GM10266 (cell line): ENCODE measurements around the gene RFT1.
A peak's percentile ranks its signal among the peaks of the same experiment; 100 is the strongest.

Experiments
- DNase-seq: peaks from one replicate; pipeline ENCODE4 v3.0.0; 2012; ENCODE audit errors: extremely low spot score
- CTCF ChIP-seq: IDR thresholded peaks from 2 replicates; pipeline ENCODE4 v1.5.1; 2012; ENCODE audit warnings: mild to moderate bottlenecking, low read depth; ENCODE audit not compliant: control insufficient read depth, insufficient read depth; ENCODE audit errors: missing control alignments

The RFT1 gene

GRCh38 chr3:53130179-53131061, at the start of gene RFT1:
TSS of gene RFT1 (minus strand) at chr3:53130435. CDS start at chr3:53130400, 35 bp downstream.
- TF ChIP-seq CTCF, result no peak
- peak; percentile 87 for DNase-seq

- DNase-seq, result no peak
- TF ChIP-seq CTCF, result no peak
Measured at GRCh38 chr3:53179580-53179979, 49.3 kb upstream of the RFT1 start.

GRCh38 chr3:53178246-53178645, 48.0 kb upstream of the RFT1 start:
- no peak for TF ChIP-seq CTCF
- no peak for DNase-seq

- no peak for DNase-seq
- no peak for TF ChIP-seq CTCF
Measured at GRCh38 chr3:53175613-53176540, 45.6 kb upstream of the RFT1 start.

GRCh38 chr3:53174346-53175250, 44.4 kb upstream of the RFT1 start:
- TF ChIP-seq CTCF, result peak; percentile 15
- no peak for DNase-seq

- no peak for DNase-seq
- TF ChIP-seq CTCF, result no peak
Measured at GRCh38 chr3:53173107-53173506, 42.9 kb upstream of the RFT1 start.
